Measurements from ENCODE around the gene DCUN1D2. TPM values are rescaled to one million over a fixed set of nuclear protein-coding genes. Genes with fewer than 3 reads are reported as not detected.
"Not testable (repeated sequence)": the region's sequence is repeated elsewhere in the genome, so short reads cannot be mapped to it uniquely, and the experiment has no call there.

Gene DCUN1D2
- total RNA-seq, 1 donor from 2014 or later: 11.1 TPM

- DNase-seq (ENCODE audit: low spot score): peak; percentile 48
These were observed 689 bp downstream of the DCUN1D2 start for GRCh38 chr13:113489549-113490495.

GRCh38 chr13:113489171-113489548 is 1.4 kb downstream of the DCUN1D2 start:
- no peak for DNase-seq (ENCODE audit: low spot score)

- no peak for DNase-seq (ENCODE audit: low spot score)
These were observed 2.2 kb downstream of the DCUN1D2 start for GRCh38 chr13:113488283-113488682.

GRCh38 chr13:113486698-113487097 is 3.8 kb downstream of the DCUN1D2 start:
- no peak for DNase-seq (ENCODE audit: low spot score)

- peak; percentile 33 for DNase-seq (ENCODE audit: low spot score)
These were observed 5.0 kb downstream of the DCUN1D2 start for GRCh38 chr13:113485545-113485944.

GRCh38 chr13:113483504-113484293 is 6.8 kb downstream of the DCUN1D2 start:
- DNase-seq (ENCODE audit: low spot score): peak; percentile 23

GRCh38 chr13:113483081-113483480 is 7.4 kb downstream of the DCUN1D2 start:
- no peak for DNase-seq (ENCODE audit: low spot score)

- no peak for DNase-seq (ENCODE audit: low spot score)
These were observed 11.3 kb downstream of the DCUN1D2 start for GRCh38 chr13:113479179-113479578.

- DNase-seq (ENCODE audit: low spot score): no peak
These were observed 12.8 kb downstream of the DCUN1D2 start for GRCh38 chr13:113477724-113478123.

GRCh38 chr13:113476811-113477210 is 13.7 kb downstream of the DCUN1D2 start:
- DNase-seq (ENCODE audit: low spot score): no peak

- DNase-seq (ENCODE audit: low spot score): no peak
These were observed 14.6 kb downstream of the DCUN1D2 start for GRCh38 chr13:113475911-113476310.

- no peak for DNase-seq (ENCODE audit: low spot score)
These were observed 15.2 kb downstream of the DCUN1D2 start for GRCh38 chr13:113475280-113475679.

- no peak for DNase-seq (ENCODE audit: low spot score)
These were observed 16.3 kb downstream of the DCUN1D2 start for GRCh38 chr13:113474179-113474578.

GRCh38 chr13:113472355-113473025 is 18.0 kb downstream of the DCUN1D2 start:
- DNase-seq (ENCODE audit: low spot score): no peak

GRCh38 chr13:113471844-113472243 is 18.7 kb downstream of the DCUN1D2 start:
- DNase-seq (ENCODE audit: low spot score): no peak

GRCh38 chr13:113470635-113471163 is 19.8 kb downstream of the DCUN1D2 start:
- not testable (repeated sequence) for DNase-seq (ENCODE audit: low spot score)

- DNase-seq (ENCODE audit: low spot score): no peak
These were observed 20.4 kb downstream of the DCUN1D2 start for GRCh38 chr13:113470073-113470472.

- DNase-seq (ENCODE audit: low spot score): no peak
These were observed 20.9 kb downstream of the DCUN1D2 start for GRCh38 chr13:113469582-113469981.

GRCh38 chr13:113468472-113469201 is 21.9 kb downstream of the DCUN1D2 start:
- peak; percentile 31 for DNase-seq (ENCODE audit: low spot score)

GRCh38 chr13:113468029-113468428 is 22.5 kb downstream of the DCUN1D2 start:
- no peak for DNase-seq (ENCODE audit: low spot score)

- DNase-seq (ENCODE audit: low spot score): peak; percentile 40
These were observed 24.1 kb downstream of the DCUN1D2 start for GRCh38 chr13:113466383-113466782.
